ENCODE data around the gene ZGRF1.
"Not testable (repeated sequence)": the region's sequence is repeated elsewhere in the genome, so short reads cannot be mapped to it uniquely, and the experiment has no call there.

DNA sequence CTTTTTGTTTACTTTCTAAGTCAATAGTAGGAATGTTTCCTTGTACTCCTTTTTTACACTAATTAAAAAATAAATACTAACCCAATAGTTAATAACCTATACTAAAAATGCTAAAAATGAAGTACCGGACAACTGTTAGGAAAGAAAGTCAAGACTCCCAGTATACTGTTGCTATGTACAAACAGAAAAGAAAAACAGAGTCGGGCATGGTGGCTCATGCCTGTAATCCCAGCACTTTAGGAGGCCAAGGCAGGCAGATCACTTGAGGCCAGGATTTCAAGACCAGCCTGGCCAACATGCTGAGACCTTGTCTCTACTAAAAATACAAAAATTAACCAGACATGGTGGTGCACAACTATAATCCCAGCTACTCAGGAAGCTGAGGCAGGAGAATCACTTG is 23.9 kb downstream of the ZGRF1 start:
- TF ChIP-seq, protein P1, sequence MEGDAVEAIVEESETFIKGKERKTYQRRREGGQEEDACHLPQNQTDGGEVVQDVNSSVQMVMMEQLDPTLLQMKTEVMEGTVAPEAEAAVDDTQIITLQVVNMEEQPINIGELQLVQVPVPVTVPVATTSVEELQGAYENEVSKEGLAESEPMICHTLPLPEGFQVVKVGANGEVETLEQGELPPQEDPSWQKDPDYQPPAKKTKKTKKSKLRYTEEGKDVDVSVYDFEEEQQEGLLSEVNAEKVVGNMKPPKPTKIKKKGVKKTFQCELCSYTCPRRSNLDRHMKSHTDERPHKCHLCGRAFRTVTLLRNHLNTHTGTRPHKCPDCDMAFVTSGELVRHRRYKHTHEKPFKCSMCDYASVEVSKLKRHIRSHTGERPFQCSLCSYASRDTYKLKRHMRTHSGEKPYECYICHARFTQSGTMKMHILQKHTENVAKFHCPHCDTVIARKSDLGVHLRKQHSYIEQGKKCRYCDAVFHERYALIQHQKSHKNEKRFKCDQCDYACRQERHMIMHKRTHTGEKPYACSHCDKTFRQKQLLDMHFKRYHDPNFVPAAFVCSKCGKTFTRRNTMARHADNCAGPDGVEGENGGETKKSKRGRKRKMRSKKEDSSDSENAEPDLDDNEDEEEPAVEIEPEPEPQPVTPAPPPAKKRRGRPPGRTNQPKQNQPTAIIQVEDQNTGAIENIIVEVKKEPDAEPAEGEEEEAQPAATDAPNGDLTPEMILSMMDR (IDR thresholded peaks at IDR 0.05): not testable (repeated sequence)
- not testable (repeated sequence) for TF ChIP-seq EZH2 (IDR thresholded peaks at IDR 0.05; ENCODE audit: borderline replicate concordance, insufficient read depth, low read depth, low read length, poor library complexity, severe bottlenecking)

Data from B cell (primary cell).